SU-DHL-6 (cell line): ENCODE measurements around the gene ANKS1B.

Source experiments
- H2AFZ ChIP-seq: fragments of 200-600 bp; sonication (generic); 2 replicates; pipeline ENCODE4 v1.6.1; 2014; ENCODE audit warnings: low read depth, mild to moderate bottlenecking, moderate library complexity, mixed read lengths, antibody characterized with exemption, low read length; ENCODE audit not compliant: severe bottlenecking
- H3F3A ChIP-seq: fragments of 200-600 bp; shearing (Covaris generic); 2 replicates; pipeline ENCODE4 v1.6.0; 2016; ENCODE audit warnings: antibody characterized with exemption, mild to moderate bottlenecking; ENCODE audit not compliant: insufficient read depth
- H3K27ac ChIP-seq: fragments of 200-600 bp; sonication (generic); 2 replicates; pipeline ENCODE4 v1.5.1; 2016; ENCODE audit warnings: low read depth, mild to moderate bottlenecking, low read length, moderate library complexity, mixed read lengths
- H3K27me3 ChIP-seq: fragments of 200-600 bp; sonication (generic), shearing (Covaris generic); 2 replicates; pipeline ENCODE4 v1.6.0; 2014; ENCODE audit warnings: mild to moderate bottlenecking, low read length
- H3K36me3 ChIP-seq: fragments of 200-600 bp; sonication (generic); 2 replicates; pipeline ENCODE4 v1.6.1; 2014; ENCODE audit warnings: mild to moderate bottlenecking, low read length, mixed read lengths
- H3K4me2 ChIP-seq: fragments of 300-600, 200-600 bp; shearing (Covaris generic), sonication (generic); 2 replicates; pipeline ENCODE4 v1.6.0; 2014; ENCODE audit warnings: low read length, low read depth, mild to moderate bottlenecking; ENCODE audit not compliant: poor library complexity, severe bottlenecking
- H3K4me3 ChIP-seq: fragments of 200-600 bp; sonication (generic); 2 replicates; pipeline ENCODE4 v1.5.1; 2014; ENCODE audit warnings: antibody characterized with exemption, low read length, mild to moderate bottlenecking, mixed read lengths; ENCODE audit not compliant: insufficient read depth, poor library complexity, severe bottlenecking
- H3K79me2 ChIP-seq: fragments of 200-600 bp; sonication (generic); 2 replicates; pipeline ENCODE4 v1.6.1; 2014; ENCODE audit warnings: mild to moderate bottlenecking, low read length, moderate library complexity; ENCODE audit not compliant: insufficient read depth
- H3K9ac ChIP-seq: fragments of 200-600 bp; sonication (generic); 2 replicates; pipeline ENCODE4 v1.7.0; 2014; ENCODE audit warnings: mild to moderate bottlenecking, low read length
- H3K9me2 ChIP-seq: fragments of 200-600 bp; sonication (generic); replicated peaks from 2 replicates; pipeline ENCODE4 v1.6.1; 2014; ENCODE audit warnings: low read length; ENCODE audit not compliant: insufficient read depth
- H3K9me3 ChIP-seq: fragments of 200-600 bp; sonication (generic); 2 replicates; pipeline ENCODE4 v1.6.1; 2014; ENCODE audit warnings: low read length, mixed read lengths; ENCODE audit not compliant: insufficient read depth
- H4K20me1 ChIP-seq: fragments of 200-600 bp; sonication (generic); 2 replicates; pipeline ENCODE4 v1.6.1; 2014; ENCODE audit warnings: low read depth, mild to moderate bottlenecking, antibody characterized with exemption, low read length, moderate library complexity, mixed read lengths
- CTCF ChIP-seq: fragments of 200-600 bp; sonication (generic); IDR thresholded peaks from one replicate; pipeline ENCODE4 v1.5.1; 2017; ENCODE audit warnings: antibody characterized with exemption, mild to moderate bottlenecking, low read length, moderate library complexity; ENCODE audit not compliant: insufficient read depth, poor library complexity, severe bottlenecking
- EZH2phosphoT487 ChIP-seq: fragments of 200-600 bp; sonication (generic), shearing (Covaris generic); conservative IDR thresholded peaks from 2 replicates; pipeline ENCODE4 v1.6.1; 2018; ENCODE audit warnings: mild to moderate bottlenecking, antibody characterized with exemption, low read length, moderate library complexity, mixed read lengths

Gene ANKS1B

GRCh38 chr12:99195474-99195873 is 789.3 kb downstream of the ANKS1B start:
- TF ChIP-seq EZH2phosphoT487 (no peak), CTCF (no peak)
- Histone ChIP-seq H3K79me2 (no peaks in the 10 kb centered on the region), H3K9me3 (no peaks in the 10 kb centered on the region), H3F3A (no peaks in the 10 kb centered on the region), H4K20me1 (no peaks in the 10 kb centered on the region), H3K4me2 (no peak overlapping the region), H3K9ac (no peak overlapping the region), H3K36me3 (no peaks in the 10 kb centered on the region), H3K27me3 (no peaks in the 10 kb centered on the region), H2AFZ (no peak overlapping the region), H3K27ac (no peak overlapping the region), H3K9me2 (no peaks in the 10 kb centered on the region), H3K4me3 (no peak overlapping the region)

GRCh38 chr12:99192489-99192888 is 792.2 kb downstream of the ANKS1B start:
- Histone ChIP-seq H3F3A (no peaks in the 10 kb centered on the region), H4K20me1 (no peaks in the 10 kb centered on the region), H3K4me3 (no peak overlapping the region), H3K4me2 (no peak overlapping the region), H3K9me3 (no peaks in the 10 kb centered on the region), H3K27ac (no peak overlapping the region), H2AFZ (no peak overlapping the region), H3K79me2 (no peaks in the 10 kb centered on the region), H3K9ac (no peak overlapping the region), H3K9me2 (no peaks in the 10 kb centered on the region), H3K27me3 (no peaks in the 10 kb centered on the region), H3K36me3 (no peaks in the 10 kb centered on the region)
- no peak for TF ChIP-seq CTCF
- TF ChIP-seq EZH2phosphoT487: no peak

GRCh38 chr12:99176871-99177270 is 807.9 kb downstream of the ANKS1B start:
- H3K9ac ChIP-seq: no peak overlapping the region
- H3K79me2 ChIP-seq: no peaks in the 10 kb centered on the region
- no peak overlapping the region for H3K4me2 ChIP-seq
- no peak for TF ChIP-seq CTCF
- TF ChIP-seq EZH2phosphoT487: no peak
- H2AFZ ChIP-seq: no peak overlapping the region
- H3K4me3 ChIP-seq: no peak overlapping the region
- H3K27ac ChIP-seq: no peak overlapping the region
- H4K20me1 ChIP-seq: no peaks in the 10 kb centered on the region
- H3K9me2 ChIP-seq: no peaks in the 10 kb centered on the region; the same call in 1 of the 2 replicates
- no peaks in the 10 kb centered on the region for H3F3A ChIP-seq
- no peaks in the 10 kb centered on the region for H3K27me3 ChIP-seq
- no peaks in the 10 kb centered on the region for H3K36me3 ChIP-seq
- H3K9me3 ChIP-seq: no peaks in the 10 kb centered on the region
